ENCODE data around the gene HOXA10. TPM values are rescaled to one million over a fixed set of nuclear protein-coding genes. Genes with fewer than 3 reads are reported as not detected.
A peak's percentile ranks its signal among the peaks of the same experiment; 100 is the strongest.

The HOXA10 gene
- total RNA-seq, 2 donors from 2014 or later = not detected

GRCh38 chr7:27139334-27140125 lies 34.6 kb downstream of the HOXA10 start:
- no peaks in the 10 kb centered on the region for H3K4me1 ChIP-seq (ENCODE audit: control insufficient read depth, insufficient read depth, low read length)
- no peaks in the 10 kb centered on the region for H3K36me3 ChIP-seq (ENCODE audit: control insufficient read depth, insufficient read depth, low read length)
- 3% methylated on average over 19 to 53 of the region's 53 CpGs for WGBS, 2 experiments (ENCODE audit: insufficient coverage in 1 of 2, insufficient read length in 1 of 2)
- TF ChIP-seq, protein P1, sequence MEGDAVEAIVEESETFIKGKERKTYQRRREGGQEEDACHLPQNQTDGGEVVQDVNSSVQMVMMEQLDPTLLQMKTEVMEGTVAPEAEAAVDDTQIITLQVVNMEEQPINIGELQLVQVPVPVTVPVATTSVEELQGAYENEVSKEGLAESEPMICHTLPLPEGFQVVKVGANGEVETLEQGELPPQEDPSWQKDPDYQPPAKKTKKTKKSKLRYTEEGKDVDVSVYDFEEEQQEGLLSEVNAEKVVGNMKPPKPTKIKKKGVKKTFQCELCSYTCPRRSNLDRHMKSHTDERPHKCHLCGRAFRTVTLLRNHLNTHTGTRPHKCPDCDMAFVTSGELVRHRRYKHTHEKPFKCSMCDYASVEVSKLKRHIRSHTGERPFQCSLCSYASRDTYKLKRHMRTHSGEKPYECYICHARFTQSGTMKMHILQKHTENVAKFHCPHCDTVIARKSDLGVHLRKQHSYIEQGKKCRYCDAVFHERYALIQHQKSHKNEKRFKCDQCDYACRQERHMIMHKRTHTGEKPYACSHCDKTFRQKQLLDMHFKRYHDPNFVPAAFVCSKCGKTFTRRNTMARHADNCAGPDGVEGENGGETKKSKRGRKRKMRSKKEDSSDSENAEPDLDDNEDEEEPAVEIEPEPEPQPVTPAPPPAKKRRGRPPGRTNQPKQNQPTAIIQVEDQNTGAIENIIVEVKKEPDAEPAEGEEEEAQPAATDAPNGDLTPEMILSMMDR (conservative IDR thresholded peaks at IDR 0.05) = no peak
- H3K36me3 Mint-ChIP-seq (ENCODE audit: low read depth) = no peaks in the 10 kb centered on the region
- H3K9me3 ChIP-seq (ENCODE audit: control insufficient read depth, low read length) = peaks cover 3% of the 10 kb centered on the region
- H3K27me3 Mint-ChIP-seq (ENCODE audit: insufficient read depth) = peaks cover 100% of the 10 kb centered on the region
- H3K27ac Mint-ChIP-seq = no peak overlapping the region
- DNase-seq = peak; percentile 73
- H3K27me3 ChIP-seq (ENCODE audit: control insufficient read depth, insufficient read depth, low read length, poor library complexity, severe bottlenecking) = peaks cover 100% of the 10 kb centered on the region
- no peak overlapping the region for H3K9ac ChIP-seq (ENCODE audit: extremely low read depth, low read length, poor library complexity, severe bottlenecking)
- no peak overlapping the region for H3K4me3 Mint-ChIP-seq
- no peaks in the 10 kb centered on the region for H3K9me3 Mint-ChIP-seq
- peaks cover 11% of the 10 kb centered on the region for H3K4me1 Mint-ChIP-seq
- H3K27ac ChIP-seq (ENCODE audit: low read depth, low read length) = peak overlapping the region; percentile 21
- peak overlapping the region; percentile 5 for H3K4me3 ChIP-seq (ENCODE audit: low read length)

DNA sequence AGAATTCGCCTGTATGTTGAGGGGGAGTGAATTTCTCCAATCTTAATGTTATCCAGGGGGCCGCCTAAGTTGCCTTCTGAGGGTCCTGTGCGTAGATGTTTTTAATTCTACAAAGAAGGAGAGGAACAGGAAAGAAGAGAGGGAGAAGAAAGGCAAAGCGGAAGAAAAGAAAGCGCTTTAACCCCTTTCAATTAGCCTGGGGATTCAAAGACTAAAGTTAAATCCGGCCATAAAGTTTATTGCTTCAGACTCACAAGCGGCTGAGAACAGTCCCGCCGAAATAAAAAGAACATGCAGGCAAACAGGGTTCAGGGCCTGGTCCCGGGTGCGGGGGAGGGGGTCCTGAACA lies 35.2 kb downstream of the HOXA10 start:
- no peaks in the 10 kb centered on the region for H3K36me3 ChIP-seq (ENCODE audit: control insufficient read depth, insufficient read depth, low read length)
- TF ChIP-seq, protein P1 (conservative IDR thresholded peaks at IDR 0.05) = no peak
- H3K36me3 Mint-ChIP-seq (ENCODE audit: low read depth) = no peaks in the 10 kb centered on the region
- no peak for DNase-seq
- H3K4me1 ChIP-seq (ENCODE audit: control insufficient read depth, insufficient read depth, low read length) = no peaks in the 10 kb centered on the region
- H3K4me3 Mint-ChIP-seq = no peak overlapping the region
- H3K27me3 Mint-ChIP-seq (ENCODE audit: insufficient read depth) = peaks cover 100% of the 10 kb centered on the region
- no peak overlapping the region for H3K4me3 ChIP-seq (ENCODE audit: low read length)
- 12 to 15% methylated on average over 8 to 11 of the region's 11 CpGs for WGBS, 2 experiments (ENCODE audit: insufficient coverage in 1 of 2, insufficient read length in 1 of 2)
- no peaks in the 10 kb centered on the region for H3K9me3 Mint-ChIP-seq
- H3K27ac ChIP-seq (ENCODE audit: low read depth, low read length) = no peak overlapping the region
- H3K9ac ChIP-seq (ENCODE audit: extremely low read depth, low read length, poor library complexity, severe bottlenecking) = no peak overlapping the region
- no peaks in the 10 kb centered on the region for H3K9me3 ChIP-seq (ENCODE audit: control insufficient read depth, low read length)
- peaks cover 100% of the 10 kb centered on the region for H3K27me3 ChIP-seq (ENCODE audit: control insufficient read depth, insufficient read depth, low read length, poor library complexity, severe bottlenecking)
- H3K4me1 Mint-ChIP-seq = peaks cover 11% of the 10 kb centered on the region
- H3K27ac Mint-ChIP-seq = no peak overlapping the region

DNA sequence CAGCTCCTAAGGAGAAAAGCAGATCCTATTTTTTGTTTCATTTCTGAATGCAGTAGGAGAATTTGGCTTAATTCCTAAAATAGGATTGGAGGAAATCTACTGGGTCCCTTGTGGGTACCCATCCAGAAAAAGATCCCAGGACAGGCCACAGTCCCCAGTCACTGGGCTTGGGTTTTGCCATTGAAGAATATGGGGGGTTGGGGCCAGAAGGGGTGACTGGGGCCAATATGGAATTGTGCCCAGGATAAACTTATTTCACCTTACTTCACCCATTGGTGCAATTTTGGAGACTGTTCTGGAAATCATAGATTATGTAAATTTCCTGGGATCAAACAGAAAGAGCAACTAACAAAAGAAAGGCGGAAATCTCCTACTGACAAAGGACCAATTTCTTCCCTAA lies 35.6 kb downstream of the HOXA10 start:
- no peaks in the 10 kb centered on the region for H3K9me3 Mint-ChIP-seq
- no peaks in the 10 kb centered on the region for H3K9me3 ChIP-seq (ENCODE audit: control insufficient read depth, low read length)
- DNase-seq = no peak
- 52% methylated on average over 1 of the region's 1 CpG; no CpG with 5 or more reads in 1 of the 2 experiments for WGBS, 2 experiments (ENCODE audit: insufficient coverage in 1 of 2, insufficient read length in 1 of 2)
- H3K27me3 Mint-ChIP-seq (ENCODE audit: insufficient read depth) = peaks cover 100% of the 10 kb centered on the region
- peaks cover 9% of the 10 kb centered on the region for H3K4me1 Mint-ChIP-seq
- no peak overlapping the region for H3K9ac ChIP-seq (ENCODE audit: extremely low read depth, low read length, poor library complexity, severe bottlenecking)
- no peak overlapping the region for H3K27ac Mint-ChIP-seq
- H3K4me1 ChIP-seq (ENCODE audit: control insufficient read depth, insufficient read depth, low read length) = no peaks in the 10 kb centered on the region
- H3K4me3 Mint-ChIP-seq = no peak overlapping the region
- no peaks in the 10 kb centered on the region for H3K36me3 Mint-ChIP-seq (ENCODE audit: low read depth)
- no peak overlapping the region for H3K4me3 ChIP-seq (ENCODE audit: low read length)
- TF ChIP-seq, protein P1 (conservative IDR thresholded peaks at IDR 0.05) = no peak
- H3K36me3 ChIP-seq (ENCODE audit: control insufficient read depth, insufficient read depth, low read length) = no peaks in the 10 kb centered on the region
- H3K27me3 ChIP-seq (ENCODE audit: control insufficient read depth, insufficient read depth, low read length, poor library complexity, severe bottlenecking) = peaks cover 100% of the 10 kb centered on the region
- no peak overlapping the region for H3K27ac ChIP-seq (ENCODE audit: low read depth, low read length)

All from endodermal cell (in vitro differentiated cells).